K562 (cell line): Measurements from ENCODE around the gene PLD1.

Experiments used
- EZH2 ChIP-seq: IDR thresholded peaks from 2 replicates; pipeline ENCODE4 v1.6.1; 2012; ENCODE audit warnings: low read depth, mild to moderate bottlenecking, inconsistent platforms, low read length, borderline replicate concordance
- NFE2 ChIP-seq: IDR thresholded peaks from 2 replicates; pipeline ENCODE4 v1.6.1; 2014; ENCODE audit warnings: antibody characterized with exemption, low read depth
- POLR2AphosphoS5 ChIP-seq: IDR thresholded peaks from 2 replicates; pipeline ENCODE4 v1.6.1; 2011; ENCODE audit warnings: mild to moderate bottlenecking, low read depth, low read length, moderate library complexity; ENCODE audit not compliant: control insufficient read depth, insufficient read depth
- USF2 ChIP-seq: sonication (generic); formaldehyde crosslinking; IDR thresholded peaks from 2 replicates; pipeline ENCODE4 v1.5.0; 2020; ENCODE audit warnings: missing genetic modification reagents
- ZC3H4 ChIP-seq: sonication (generic); formaldehyde crosslinking; IDR thresholded peaks from 2 replicates; pipeline ENCODE4 v1.9.0; 2021; ENCODE audit warnings: missing genetic modification reagents, borderline replicate concordance
- ZNF274 ChIP-seq: IDR thresholded peaks from 2 replicates; pipeline ENCODE4 v1.6.1; 2011; ENCODE audit warnings: low read depth, mild to moderate bottlenecking, low read length, moderate library complexity, borderline replicate concordance
- ZNF766 ChIP-seq: fragments of 200-800 bp; sonication (Bioruptor generic); conservative IDR thresholded peaks from 2 replicates; pipeline ENCODE4 v1.6.1; 2016; ENCODE audit warnings: missing genetic modification characterization, missing compliant biosample characterization
- TF ChIP-seq, protein P1 (sequence below): fragments of 200-800 bp; sonication (Bioruptor generic); IDR thresholded peaks from 2 replicates; pipeline ENCODE4 v1.6.1; 2017; ENCODE audit warnings: missing genetic modification characterization, missing compliant biosample characterization

GRCh38 chr3:171744158-171744741 is 66.0 kb downstream of the PLD1 start:
- TF ChIP-seq ZNF274 (no peak), NFE2 (no peak), ZNF766 (no peak), USF2 (CRISPR knock-in tag) (no peak), POLR2AphosphoS5 (no peak), ZC3H4 (CRISPR knock-in tag) (no peak), EZH2 (no peak)
- TF ChIP-seq, protein P1, sequence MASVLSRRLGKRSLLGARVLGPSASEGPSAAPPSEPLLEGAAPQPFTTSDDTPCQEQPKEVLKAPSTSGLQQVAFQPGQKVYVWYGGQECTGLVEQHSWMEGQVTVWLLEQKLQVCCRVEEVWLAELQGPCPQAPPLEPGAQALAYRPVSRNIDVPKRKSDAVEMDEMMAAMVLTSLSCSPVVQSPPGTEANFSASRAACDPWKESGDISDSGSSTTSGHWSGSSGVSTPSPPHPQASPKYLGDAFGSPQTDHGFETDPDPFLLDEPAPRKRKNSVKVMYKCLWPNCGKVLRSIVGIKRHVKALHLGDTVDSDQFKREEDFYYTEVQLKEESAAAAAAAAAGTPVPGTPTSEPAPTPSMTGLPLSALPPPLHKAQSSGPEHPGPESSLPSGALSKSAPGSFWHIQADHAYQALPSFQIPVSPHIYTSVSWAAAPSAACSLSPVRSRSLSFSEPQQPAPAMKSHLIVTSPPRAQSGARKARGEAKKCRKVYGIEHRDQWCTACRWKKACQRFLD (CRISPR knock-in tag) = no peak
